ENCODE results near the gene LRP5. TPM values are rescaled to one million over a fixed set of nuclear protein-coding genes. Genes with fewer than 3 reads are reported as not detected.
A peak's percentile ranks its signal among the peaks of the same experiment; 100 is the strongest.

Gene LRP5
- total and polyA plus RNA-seq, 9 of the 15 experiments (the other 6 are each of a cell fraction or from before 2014, with no cell fraction given): 0.48 to 44.2 (median 13.5) TPM

- Histone ChIP-seq H3K4me2 (ENCODE audit: insufficient read depth, low read length) (no peak overlapping the region), H3K9me3 (replicated peaks; ENCODE audit: control insufficient read depth, insufficient read depth, low read depth, low read length) (no peaks in the 10 kb centered on the region), H3K27me3 (ENCODE audit: control insufficient read depth in 2 of 2, insufficient read depth in 2 of 2, low read length in 2 of 2) (no peaks in the 10 kb centered on the region), H3K4me3 (no peak overlapping the region), H3K4me1 (replicated peaks in 1 of 2; ENCODE audit: control insufficient read depth in 2 of 2, insufficient read depth in 2 of 2, low read length in 2 of 2) (peaks cover 13 to 25% of the 10 kb centered on the region in 2 experiments; a peak in 4 of 5 replicates), H3K36me3 (ENCODE audit: control insufficient read depth, insufficient read depth, low read length) (peaks cover 14% of the 10 kb centered on the region; the same call in 2 of the 3 replicates), H3K9ac (ENCODE audit: insufficient read depth in 1 of 2, low read depth in 2 of 2, low read length in 2 of 2) (no peak overlapping the region), H3K27ac (ENCODE audit: extremely low read depth, low read depth, low read length) (no peak overlapping the region; the same call in 2 of the 3 replicates), H4K20me1 (replicated peaks; ENCODE audit: control insufficient read depth, insufficient read depth, low read length) (no peaks in the 10 kb centered on the region), H3K9me1 (ENCODE audit: control insufficient read depth, insufficient read depth, low read length) (no peaks in the 10 kb centered on the region), H3K79me2 (ENCODE audit: control insufficient read depth, insufficient read depth, low read length) (peaks cover 35% of the 10 kb centered on the region), H2AFZ (ENCODE audit: low read depth, low read length) (no peak overlapping the region)
- BruUV-seq (replicated peaks): TSS peak; percentile 7
- ChIA-PET POLR2A (interaction anchor here (0.8 to 1.2 kb wide), 3 partner anchors 8 to 18 kb away, joined by 3 to 4 read pairs (median 4); no protein-coding TSS in a partner anchor), CTCF (ENCODE audit: low intra/inter-chr PET ratio) (no interaction called here)
- TF ChIP-seq ZNF583 (CRISPR knock-in tag; IDR thresholded peaks at IDR 0.05): no peak
- no peak for TF ChIP-seq FOXA3 (CRISPR knock-in tag; conservative IDR thresholded peaks at IDR 0.05 in 1 of 2, IDR thresholded peaks at IDR 0.05 in 1 of 2)
- ATAC-seq (no peak), DNase-seq (ENCODE audit: extremely low read depth in 1 of 4, low spot score in 3 of 4) (no peak), FAIRE-seq (no peak)
- intact Hi-C loops (cut with micrococcal nuclease) (no loop called here), in situ Hi-C loops (cut with MboI) (no loop called here)
- WGBS (ENCODE audit: insufficient coverage, low coverage, missing lambda C conversion rate): 20% methylated on average over 1 of the region's 1 CpG
Observed at GRCh38 chr11:68274306-68274705, 38.1 kb upstream of the LRP5 start.

DNA sequence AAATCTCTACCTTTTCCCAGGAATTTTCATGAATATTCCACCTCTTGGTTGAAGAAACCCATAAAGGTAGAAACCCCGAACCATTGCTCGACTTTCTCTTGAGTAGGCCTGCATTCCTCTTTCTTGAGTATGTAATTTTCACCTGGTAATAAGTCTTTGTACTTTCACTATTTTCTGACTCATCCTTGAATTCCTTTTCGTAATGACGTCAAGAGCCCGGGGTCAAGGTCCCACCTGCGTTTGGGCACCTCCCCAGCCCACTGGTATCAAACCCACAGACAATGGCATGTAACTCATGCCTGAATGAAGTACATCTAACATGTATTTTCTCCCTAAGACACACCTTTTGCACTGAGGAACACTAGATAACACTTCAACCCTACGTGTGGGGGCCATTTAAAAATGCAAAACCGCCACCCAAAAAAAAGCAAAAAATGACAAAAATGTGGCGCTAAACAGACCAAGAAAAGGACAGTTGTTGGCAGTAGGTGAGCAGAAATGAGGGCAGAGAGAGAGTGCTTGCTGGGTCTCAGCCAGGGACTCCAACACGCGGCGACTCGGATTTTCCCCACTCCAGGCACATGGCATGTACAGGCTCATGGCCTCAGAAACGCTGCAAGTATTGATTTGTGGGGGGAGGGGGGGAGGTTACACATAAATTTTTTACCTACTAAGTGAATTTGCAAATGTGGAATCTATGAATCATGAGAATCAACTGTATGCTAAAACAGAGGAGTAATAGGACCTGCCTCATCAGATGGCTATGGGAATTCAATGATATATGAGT, 36.5 kb upstream of the LRP5 start:
- Histone ChIP-seq H3K27me3 (ENCODE audit: control insufficient read depth in 2 of 2, insufficient read depth in 2 of 2, low read length in 2 of 2) (no peaks in the 10 kb centered on the region), H3K79me2 (ENCODE audit: control insufficient read depth, insufficient read depth, low read length) (peaks cover 19% of the 10 kb centered on the region), H3K9ac (ENCODE audit: insufficient read depth in 1 of 2, low read depth in 2 of 2, low read length in 2 of 2) (no peak overlapping the region), H4K20me1 (replicated peaks; ENCODE audit: control insufficient read depth, insufficient read depth, low read length) (no peaks in the 10 kb centered on the region), H3K36me3 (ENCODE audit: control insufficient read depth, insufficient read depth, low read length) (peaks cover 2% of the 10 kb centered on the region; the same call in 1 of the 3 replicates), H3K9me3 (replicated peaks; ENCODE audit: control insufficient read depth, insufficient read depth, low read depth, low read length) (no peaks in the 10 kb centered on the region), H3K4me1 (replicated peaks in 1 of 2; ENCODE audit: control insufficient read depth in 2 of 2, insufficient read depth in 2 of 2, low read length in 2 of 2) (peaks cover 5 to 9% of the 10 kb centered on the region in 2 experiments; a peak in 4 of 5 replicates), H3K4me2 (ENCODE audit: insufficient read depth, low read length) (no peak overlapping the region), H3K4me3 (no peak overlapping the region), H2AFZ (ENCODE audit: low read depth, low read length) (no peak overlapping the region), H3K27ac (ENCODE audit: extremely low read depth, low read depth, low read length) (no peak overlapping the region), H3K9me1 (ENCODE audit: control insufficient read depth, insufficient read depth, low read length) (no peaks in the 10 kb centered on the region)
- DNase-seq (ENCODE audit: extremely low read depth in 1 of 4, low spot score in 3 of 4): no peak
- intact Hi-C loops (cut with micrococcal nuclease): no loop called here
- WGBS (ENCODE audit: insufficient coverage, low coverage, missing lambda C conversion rate): 84% methylated on average over 14 of the region's 14 CpGs
- FAIRE-seq: no peak
- ChIA-PET CTCF (ENCODE audit: low intra/inter-chr PET ratio) (no interaction called here), POLR2A (interaction anchor here (0.6 kb wide), 1 partner anchor 611 kb away, joined by 3 read pairs; no protein-coding TSS in a partner anchor)
- TF ChIP-seq, protein P1, sequence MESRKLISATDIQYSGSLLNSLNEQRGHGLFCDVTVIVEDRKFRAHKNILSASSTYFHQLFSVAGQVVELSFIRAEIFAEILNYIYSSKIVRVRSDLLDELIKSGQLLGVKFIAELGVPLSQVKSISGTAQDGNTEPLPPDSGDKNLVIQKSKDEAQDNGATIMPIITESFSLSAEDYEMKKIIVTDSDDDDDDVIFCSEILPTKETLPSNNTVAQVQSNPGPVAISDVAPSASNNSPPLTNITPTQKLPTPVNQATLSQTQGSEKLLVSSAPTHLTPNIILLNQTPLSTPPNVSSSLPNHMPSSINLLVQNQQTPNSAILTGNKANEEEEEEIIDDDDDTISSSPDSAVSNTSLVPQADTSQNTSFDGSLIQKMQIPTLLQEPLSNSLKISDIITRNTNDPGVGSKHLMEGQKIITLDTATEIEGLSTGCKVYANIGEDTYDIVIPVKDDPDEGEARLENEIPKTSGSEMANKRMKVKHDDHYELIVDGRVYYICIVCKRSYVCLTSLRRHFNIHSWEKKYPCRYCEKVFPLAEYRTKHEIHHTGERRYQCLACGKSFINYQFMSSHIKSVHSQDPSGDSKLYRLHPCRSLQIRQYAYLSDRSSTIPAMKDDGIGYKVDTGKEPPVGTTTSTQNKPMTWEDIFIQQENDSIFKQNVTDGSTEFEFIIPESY (CRISPR knock-in tag; IDR thresholded peaks at IDR 0.05): peak; percentile 96
- no peak for TF ChIP-seq MXI1 (IDR thresholded peaks at IDR 0.05; ENCODE audit: low read depth, low read length)
- no TSS peak for BruUV-seq (replicated peaks)
- no peak for ATAC-seq
- in situ Hi-C loops (cut with MboI): no loop called here

All from K562 (cell line).